K562 (cell line): Measurements from ENCODE around the gene RNF128. TPM values are rescaled to one million over a fixed set of nuclear protein-coding genes. Genes with fewer than 3 reads are reported as not detected.

Experiments used
- ATAC-seq: fragments of 200-7000 bp; cut with Tn5 transposase; 3 replicates; pipeline ENCODE4 v1.9.1; 2020; ENCODE audit warnings: moderate library complexity
- BruUV-seq: library from RNA; stranded (reverse); fragments of 400-500 nt; replicated peaks from 2 replicates; lab custom pipeline; 2021; lab: Mats Ljungman, UMichigan
- CTCF ChIA-PET: fragments of 300-600 bp; formaldehyde crosslinking; extraction: SDS; loops from one replicate; lab custom pipeline; 2021; ENCODE audit warnings: low intra/inter-chr PET ratio; lab: Yijun Ruan, JAX
- POLR2A ChIA-PET: fragments of 300-600, 350-650 bp; sonication (Branson Sonifier 250); formaldehyde crosslinking; extraction: SDS; loops from one replicate; lab custom pipeline; 2021; ENCODE audit warnings: antibody characterized with exemption, inconsistent platforms; lab: Yijun Ruan, JAX
- DNase-seq, 4 experiments: peaks; one replicate each; pipeline versions ENCODE4 v3.0.0 to v3.0.0-alpha.2; 2011 to 2018; ENCODE audit warnings: low spot score in 3 of 4, mixed read lengths in 3 of 4; ENCODE audit errors: extremely low read depth in 1 of 4
- FAIRE-seq: peaks from 2 replicates; lab custom pipeline; 2011; peaks lifted over from hg19 to GRCh38; lab: Jason Lieb, UNC
- H2AFZ ChIP-seq: 2 replicates; pipeline ENCODE4 v1.6.0; 2011; ENCODE audit warnings: low read depth, low read length, control low read depth, inconsistent platforms
- H3K27ac ChIP-seq: fragments of 200-600 bp; 3 replicates; pipeline ENCODE4 v1.8.0; 2011; ENCODE audit warnings: low read depth, mild to moderate bottlenecking, control low read depth, inconsistent platforms, low read length, moderate library complexity, mixed read lengths; ENCODE audit errors: extremely low read depth
- H3K27me3 ChIP-seq, 2 experiments: fragments of 300-600 bp in 1 of 2; 2 replicates in 1 of 2; 3 replicates in 1 of 2; pipeline versions ENCODE4 v1.6.0 to v1.8.0; 2011; ENCODE audit warnings: inconsistent platforms in 2 of 2, low read length in 2 of 2, mild to moderate bottlenecking in 1 of 2, mixed read lengths in 1 of 2, moderate library complexity in 1 of 2; ENCODE audit not compliant: control insufficient read depth in 2 of 2, insufficient read depth in 2 of 2
- H3K36me3 ChIP-seq: fragments of 300-600 bp; 3 replicates; pipeline ENCODE4 v1.8.0; 2011; ENCODE audit warnings: mild to moderate bottlenecking, low read length, inconsistent platforms; ENCODE audit not compliant: control insufficient read depth, insufficient read depth
- H3K4me1 ChIP-seq, 2 experiments: fragments of 200-600 bp in 1 of 2; replicated peaks in 1 of 2; 2 replicates in 1 of 2; 3 replicates in 1 of 2; pipeline versions ENCODE4 v1.5.1 to v1.8.0; 2011; ENCODE audit warnings: inconsistent platforms in 2 of 2, low read length in 2 of 2, mild to moderate bottlenecking in 1 of 2, mixed read lengths in 1 of 2, moderate library complexity in 1 of 2; ENCODE audit not compliant: control insufficient read depth in 2 of 2, insufficient read depth in 2 of 2
- H3K4me2 ChIP-seq: 2 replicates; pipeline ENCODE4 v1.6.1; 2011; ENCODE audit warnings: low read length, control low read depth, inconsistent platforms, mixed read lengths; ENCODE audit not compliant: insufficient read depth
- H3K4me3 ChIP-seq: fragments of 200-600 bp; sonication (generic), shearing (Covaris generic); 2 replicates; pipeline ENCODE4 v1.5.1; 2016; ENCODE audit warnings: control low read depth, inconsistent platforms
- H3K79me2 ChIP-seq: fragments of 200-600 bp; 3 replicates; pipeline ENCODE4 v1.8.0; 2011; ENCODE audit warnings: low read length, inconsistent platforms; ENCODE audit not compliant: control insufficient read depth, insufficient read depth
- H3K9ac ChIP-seq, 2 experiments: 2 replicates each; pipeline versions ENCODE4 v1.6.0 to v1.6.1; 2011; ENCODE audit warnings: low read depth in 2 of 2, low read length in 2 of 2, control low read depth in 1 of 2, inconsistent platforms in 1 of 2, mild to moderate bottlenecking in 1 of 2, mixed read lengths in 1 of 2; ENCODE audit not compliant: insufficient read depth in 1 of 2
- H3K9me1 ChIP-seq: one replicate; pipeline ENCODE4 v1.6.0; 2011; ENCODE audit warnings: inconsistent platforms, mild to moderate bottlenecking, low read length, moderate library complexity; ENCODE audit not compliant: control insufficient read depth, insufficient read depth
- H3K9me3 ChIP-seq: replicated peaks from 2 replicates; pipeline ENCODE4 v1.5.1; 2011; ENCODE audit warnings: low read depth, low read length, inconsistent platforms; ENCODE audit not compliant: control insufficient read depth, insufficient read depth
- H4K20me1 ChIP-seq: replicated peaks from 2 replicates; pipeline ENCODE4 v1.6.1; 2011; ENCODE audit warnings: low read length, inconsistent platforms, mixed read lengths; ENCODE audit not compliant: control insufficient read depth, insufficient read depth
- ARHGAP35 ChIP-seq: fragments of 450-650 bp; IDR thresholded peaks from 2 replicates; pipeline ENCODE4 v1.6.1; 2018; ENCODE audit not compliant: partially characterized antibody
- ARID2 ChIP-seq: fragments of 450-650 bp; IDR thresholded peaks from 2 replicates; pipeline ENCODE4 v1.6.1; 2017; ENCODE audit warnings: antibody characterized with exemption, mild to moderate bottlenecking
- MAFF ChIP-seq: IDR thresholded peaks from 2 replicates; pipeline ENCODE4 v1.6.1; 2012; ENCODE audit warnings: low read length, improper control_type of control experiment
- PHF21A ChIP-seq: fragments of 450-650 bp; IDR thresholded peaks from 2 replicates; pipeline ENCODE4 v1.6.1; 2017; ENCODE audit warnings: low read depth, borderline replicate concordance
- PHTF2 ChIP-seq: fragments of 250-450 bp; sonication (Bioruptor Pico); IDR thresholded peaks from 2 replicates; pipeline ENCODE4 v1.5.0; 2021; ENCODE audit warnings: mild to moderate bottlenecking
- RBM14 ChIP-seq: fragments of 200-400 bp; formaldehyde crosslinking; IDR thresholded peaks from 2 replicates; pipeline ENCODE4 v1.6.1; 2018; ENCODE audit warnings: low read depth, mild to moderate bottlenecking, low read length, moderate library complexity, borderline replicate concordance; ENCODE audit not compliant: insufficient read depth
- RFX7 ChIP-seq: fragments of 250-450 bp; sonication (Bioruptor Pico); IDR thresholded peaks from 2 replicates; pipeline ENCODE4 v1.5.1; 2021; ENCODE audit warnings: mild to moderate bottlenecking
- SP1 ChIP-seq: sonication (generic); formaldehyde crosslinking; IDR thresholded peaks from 2 replicates; pipeline ENCODE4 v1.8.1; 2022; ENCODE audit warnings: mild to moderate bottlenecking, missing genetic modification reagents
- WGBS: fragments of 100-300 bp; shearing (Covaris generic); methylation state at CpG from one replicate; pipeline ENCODE4 v1.1.6; 2016; ENCODE audit warnings: low coverage, mixed read lengths; ENCODE audit not compliant: insufficient coverage; ENCODE audit errors: missing lambda C conversion rate; 5-methylcytosine and 5-hydroxymethylcytosine counted together
- in situ Hi-C: fragments of 300-500 bp; cut with MboI; formaldehyde crosslinking; loops from 4 replicates; pipeline ENCODE4 v1.15.0; 2018; ENCODE audit warnings: inconsistent platforms, mixed read lengths
- intact Hi-C: fragments of 100-400 bp; cut with micrococcal nuclease; formaldehyde crosslinking; loops from 2 replicates; pipeline ENCODE4 v1.14.2; 2022
- polyA plus RNA-seq, 8 experiments: library from polyadenylated mRNA; depleted of rRNA in 4 of 8; stranded (reverse) in 5 of 8; unstranded in 3 of 8; fragments of >200 nt; fragmentation: Nextera tagmentation in 2 of 8; fragmentation: Illumina TruSeq in 1 of 8; extraction: Ambion mirVana in 2 of 8; extraction: Trizol in 1 of 8; gene quantifications; 2 replicates each; pipeline versions ENCODE4 v1.2.1 to v1.2.3, GENCODE V29; 2011 to 2014; ENCODE audit warnings: inconsistent platforms in 1 of 8, missing spikeins in 1 of 8
- total RNA-seq, 7 experiments: library from RNA; depleted of rRNA in 6 of 7; stranded (reverse); fragments of >200 nt in 6 of 7; fragmentation: Illumina TruSeq in 2 of 7; extraction: Trizol in 2 of 7; gene quantifications; 2 replicates each; pipeline versions ENCODE4 v1.2.1 to v1.2.3, GENCODE V29; 2011 to 2021; ENCODE audit warnings: low replicate concordance in 1 of 7
- TF ChIP-seq, protein P1 (sequence below): fragments of 250-450 bp; sonication (Bioruptor Pico); IDR thresholded peaks from 2 replicates; pipeline ENCODE4 v1.8.0; 2021; ENCODE audit warnings: mild to moderate bottlenecking, moderate library complexity
- TF ChIP-seq, protein P2 (sequence below), 2 experiments: fragments of 250-450 bp in 1 of 2; fragments of 450-650 bp in 1 of 2; sonication (Bioruptor Pico) in 1 of 2; IDR thresholded peaks; 2 replicates each; pipeline versions ENCODE4 v1.6.1 to v1.8.0; 2016 to 2021; ENCODE audit warnings: mild to moderate bottlenecking in 2 of 2, moderate library complexity in 2 of 2, missing compliant biosample characterization in 1 of 2, missing genetic modification characterization in 1 of 2
- TF ChIP-seq, protein P3 (sequence below): fragments of 150-350 bp; IDR thresholded peaks from 2 replicates; pipeline ENCODE4 v1.6.1; 2014; ENCODE audit warnings: low read depth, mild to moderate bottlenecking, low read length, borderline replicate concordance
- TF ChIP-seq, protein P4 (sequence below), 2 experiments: fragments of 450-650 bp in 1 of 2; IDR thresholded peaks; 2 replicates each; pipeline ENCODE4 v1.6.1; 2011 to 2017; ENCODE audit warnings: low read depth in 2 of 2, antibody characterized with exemption in 1 of 2, borderline replicate concordance in 1 of 2, low read length in 1 of 2, mild to moderate bottlenecking in 1 of 2, mixed read lengths in 1 of 2; ENCODE audit not compliant: control insufficient read depth in 1 of 2
- TF ChIP-seq, protein P5 (sequence below): fragments of 250-450 bp; sonication (Bioruptor Pico); IDR thresholded peaks from 2 replicates; pipeline ENCODE4 v1.8.0; 2021; ENCODE audit warnings: moderate library complexity, mild to moderate bottlenecking, inconsistent platforms

RNF128 gene
- total and polyA plus RNA-seq, 9 of the 15 experiments (the other 6 are each of a cell fraction or from before 2014, with no cell fraction given), result 0.07 TPM; not detected in 8

DNA sequence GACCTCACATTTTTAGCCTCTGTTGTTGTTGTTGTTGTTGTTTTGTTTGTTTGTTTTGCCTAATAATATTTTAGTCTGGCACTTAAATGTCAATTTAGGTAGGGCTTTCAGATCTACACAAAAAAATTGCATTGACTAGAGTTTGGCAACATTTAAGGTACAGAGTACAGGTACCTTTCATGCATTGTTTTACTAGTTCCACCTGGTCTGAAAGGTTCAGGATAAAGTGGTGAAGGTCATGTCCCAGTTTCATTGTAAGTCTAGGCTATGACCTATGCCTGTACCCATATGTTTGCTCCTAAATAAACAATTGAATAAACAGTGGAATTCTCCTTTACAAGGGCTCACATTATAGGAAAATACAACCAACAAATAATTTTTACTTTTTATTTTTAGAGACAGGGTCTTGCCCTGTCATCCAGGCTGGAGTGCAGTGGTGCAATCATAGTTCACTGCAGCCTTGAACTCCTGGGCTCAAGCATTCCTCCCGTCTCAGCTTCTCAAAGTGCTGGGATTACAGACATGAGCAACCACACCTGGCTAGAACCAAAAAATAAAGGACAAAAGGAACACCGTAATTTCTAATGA is 13.8 kb downstream of the RNF128 start:
- Histone ChIP-seq H3K9ac (no peak overlapping the region), H3K27ac (no peak overlapping the region), H3K4me1 (no peaks in the 10 kb centered on the region), H4K20me1 (no peaks in the 10 kb centered on the region), H3K4me2 (no peak overlapping the region), H3K27me3 (no peaks in the 10 kb centered on the region), H2AFZ (no peak overlapping the region), H3K79me2 (no peaks in the 10 kb centered on the region), H3K36me3 (no peaks in the 10 kb centered on the region), H3K9me3 (no peaks in the 10 kb centered on the region), H3K9me1 (no peaks in the 10 kb centered on the region), H3K4me3 (no peak overlapping the region)
- in situ Hi-C loops (no loop called here), intact Hi-C loops (no loop called here)
- no TSS peak for BruUV-seq
- ATAC-seq, result no peak
- FAIRE-seq, result no peak
- WGBS, result 0% methylated on average over 2 of the region's 2 CpGs
- DNase-seq, result no peak
- POLR2A ChIA-PET, result no interaction called here
- CTCF ChIA-PET, result no interaction called here
- no peak for TF ChIP-seq ARHGAP35
- TF ChIP-seq, protein P1, sequence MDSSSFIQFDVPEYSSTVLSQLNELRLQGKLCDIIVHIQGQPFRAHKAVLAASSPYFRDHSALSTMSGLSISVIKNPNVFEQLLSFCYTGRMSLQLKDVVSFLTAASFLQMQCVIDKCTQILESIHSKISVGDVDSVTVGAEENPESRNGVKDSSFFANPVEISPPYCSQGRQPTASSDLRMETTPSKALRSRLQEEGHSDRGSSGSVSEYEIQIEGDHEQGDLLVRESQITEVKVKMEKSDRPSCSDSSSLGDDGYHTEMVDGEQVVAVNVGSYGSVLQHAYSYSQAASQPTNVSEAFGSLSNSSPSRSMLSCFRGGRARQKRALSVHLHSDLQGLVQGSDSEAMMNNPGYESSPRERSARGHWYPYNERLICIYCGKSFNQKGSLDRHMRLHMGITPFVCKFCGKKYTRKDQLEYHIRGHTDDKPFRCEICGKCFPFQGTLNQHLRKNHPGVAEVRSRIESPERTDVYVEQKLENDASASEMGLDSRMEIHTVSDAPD (CRISPR knock-in tag), result no peak
- TF ChIP-seq RFX7 (CRISPR knock-in tag), result no peak
- TF ChIP-seq, protein P2, sequence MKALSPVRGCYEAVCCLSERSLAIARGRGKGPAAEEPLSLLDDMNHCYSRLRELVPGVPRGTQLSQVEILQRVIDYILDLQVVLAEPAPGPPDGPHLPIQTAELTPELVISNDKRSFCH (CRISPR knock-in tag; IDR thresholded peaks at IDR 0.05), result no peak
- TF ChIP-seq, protein P2 (tag; IDR thresholded peaks at IDR 0.05), result no peak
- TF ChIP-seq, protein P3, sequence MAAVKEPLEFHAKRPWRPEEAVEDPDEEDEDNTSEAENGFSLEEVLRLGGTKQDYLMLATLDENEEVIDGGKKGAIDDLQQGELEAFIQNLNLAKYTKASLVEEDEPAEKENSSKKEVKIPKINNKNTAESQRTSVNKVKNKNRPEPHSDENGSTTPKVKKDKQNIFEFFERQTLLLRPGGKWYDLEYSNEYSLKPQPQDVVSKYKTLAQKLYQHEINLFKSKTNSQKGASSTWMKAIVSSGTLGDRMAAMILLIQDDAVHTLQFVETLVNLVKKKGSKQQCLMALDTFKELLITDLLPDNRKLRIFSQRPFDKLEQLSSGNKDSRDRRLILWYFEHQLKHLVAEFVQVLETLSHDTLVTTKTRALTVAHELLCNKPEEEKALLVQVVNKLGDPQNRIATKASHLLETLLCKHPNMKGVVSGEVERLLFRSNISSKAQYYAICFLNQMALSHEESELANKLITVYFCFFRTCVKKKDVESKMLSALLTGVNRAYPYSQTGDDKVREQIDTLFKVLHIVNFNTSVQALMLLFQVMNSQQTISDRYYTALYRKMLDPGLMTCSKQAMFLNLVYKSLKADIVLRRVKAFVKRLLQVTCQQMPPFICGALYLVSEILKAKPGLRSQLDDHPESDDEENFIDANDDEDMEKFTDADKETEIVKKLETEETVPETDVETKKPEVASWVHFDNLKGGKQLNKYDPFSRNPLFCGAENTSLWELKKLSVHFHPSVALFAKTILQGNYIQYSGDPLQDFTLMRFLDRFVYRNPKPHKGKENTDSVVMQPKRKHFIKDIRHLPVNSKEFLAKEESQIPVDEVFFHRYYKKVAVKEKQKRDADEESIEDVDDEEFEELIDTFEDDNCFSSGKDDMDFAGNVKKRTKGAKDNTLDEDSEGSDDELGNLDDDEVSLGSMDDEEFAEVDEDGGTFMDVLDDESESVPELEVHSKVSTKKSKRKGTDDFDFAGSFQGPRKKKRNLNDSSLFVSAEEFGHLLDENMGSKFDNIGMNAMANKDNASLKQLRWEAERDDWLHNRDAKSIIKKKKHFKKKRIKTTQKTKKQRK, result no peak
- no peak for TF ChIP-seq PHF21A
- TF ChIP-seq RBM14, result no peak
- TF ChIP-seq, protein P4, sequence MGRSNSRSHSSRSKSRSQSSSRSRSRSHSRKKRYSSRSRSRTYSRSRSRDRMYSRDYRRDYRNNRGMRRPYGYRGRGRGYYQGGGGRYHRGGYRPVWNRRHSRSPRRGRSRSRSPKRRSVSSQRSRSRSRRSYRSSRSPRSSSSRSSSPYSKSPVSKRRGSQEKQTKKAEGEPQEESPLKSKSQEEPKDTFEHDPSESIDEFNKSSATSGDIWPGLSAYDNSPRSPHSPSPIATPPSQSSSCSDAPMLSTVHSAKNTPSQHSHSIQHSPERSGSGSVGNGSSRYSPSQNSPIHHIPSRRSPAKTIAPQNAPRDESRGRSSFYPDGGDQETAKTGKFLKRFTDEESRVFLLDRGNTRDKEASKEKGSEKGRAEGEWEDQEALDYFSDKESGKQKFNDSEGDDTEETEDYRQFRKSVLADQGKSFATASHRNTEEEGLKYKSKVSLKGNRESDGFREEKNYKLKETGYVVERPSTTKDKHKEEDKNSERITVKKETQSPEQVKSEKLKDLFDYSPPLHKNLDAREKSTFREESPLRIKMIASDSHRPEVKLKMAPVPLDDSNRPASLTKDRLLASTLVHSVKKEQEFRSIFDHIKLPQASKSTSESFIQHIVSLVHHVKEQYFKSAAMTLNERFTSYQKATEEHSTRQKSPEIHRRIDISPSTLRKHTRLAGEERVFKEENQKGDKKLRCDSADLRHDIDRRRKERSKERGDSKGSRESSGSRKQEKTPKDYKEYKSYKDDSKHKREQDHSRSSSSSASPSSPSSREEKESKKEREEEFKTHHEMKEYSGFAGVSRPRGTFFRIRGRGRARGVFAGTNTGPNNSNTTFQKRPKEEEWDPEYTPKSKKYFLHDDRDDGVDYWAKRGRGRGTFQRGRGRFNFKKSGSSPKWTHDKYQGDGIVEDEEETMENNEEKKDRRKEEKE (IDR thresholded peaks at IDR 0.05; ENCODE audit: borderline replicate concordance in 1 of 2, control insufficient read depth in 1 of 2, low read depth in 2 of 2, low read length in 1 of 2), result no peak
- TF ChIP-seq, protein P5, sequence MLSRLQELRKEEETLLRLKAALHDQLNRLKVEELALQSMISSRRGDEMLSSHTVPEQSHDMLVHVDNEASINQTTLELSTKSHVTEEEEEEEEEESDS (CRISPR knock-in tag), result no peak
- TF ChIP-seq SP1 (CRISPR knock-in tag), result no peak
- TF ChIP-seq ARID2, result no peak
- TF ChIP-seq PHTF2 (CRISPR knock-in tag), result no peak
- no peak for TF ChIP-seq MAFF
